Astrocyte of the hippocampus (primary cell): ENCODE measurements around the gene TMEM200C.
A peak's percentile ranks its signal among the peaks of the same experiment; 100 is the strongest.

ENCODE experiments used
- DNase-seq: peaks from one replicate; pipeline ENCODE4 v3.0.0; 2011; ENCODE audit warnings: low read depth, low spot score

The TMEM200C gene

DNA sequence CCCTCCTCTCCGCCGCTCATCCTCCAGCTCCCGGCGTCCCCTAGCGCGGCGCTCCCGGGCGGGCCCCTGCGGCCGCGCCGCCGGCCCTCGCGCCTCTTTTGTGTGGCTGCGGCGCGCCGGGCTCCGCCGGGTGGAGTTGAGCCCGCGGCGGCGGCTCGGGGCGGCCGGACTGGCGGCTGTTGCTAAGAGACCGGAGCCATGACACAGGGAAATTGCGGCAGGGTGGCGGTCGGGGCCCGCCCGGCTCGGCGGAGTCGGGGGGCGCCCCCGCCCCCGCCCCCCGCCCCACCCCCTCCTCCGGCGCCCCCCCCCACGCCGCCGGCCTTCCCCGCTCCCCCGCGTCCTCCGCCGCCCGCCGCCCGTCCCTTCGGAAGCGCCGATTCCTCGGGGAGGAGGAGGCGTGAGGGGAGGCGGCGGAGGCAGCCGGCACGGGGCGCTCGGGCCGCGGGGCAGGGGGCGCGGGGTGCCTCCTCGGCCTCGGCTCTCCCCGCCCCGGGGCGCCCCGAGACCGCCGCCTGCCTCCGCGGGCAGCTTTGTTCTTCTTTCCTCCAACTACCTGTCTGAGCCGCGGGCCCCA lies at the start of gene TMEM200C:
TMEM200C (minus strand) TSS at position 224 of the 577 bp plus-strand sequence. CDS start 3,459 bp downstream, outside the sequence.
- peak; percentile 73 for DNase-seq

DNA sequence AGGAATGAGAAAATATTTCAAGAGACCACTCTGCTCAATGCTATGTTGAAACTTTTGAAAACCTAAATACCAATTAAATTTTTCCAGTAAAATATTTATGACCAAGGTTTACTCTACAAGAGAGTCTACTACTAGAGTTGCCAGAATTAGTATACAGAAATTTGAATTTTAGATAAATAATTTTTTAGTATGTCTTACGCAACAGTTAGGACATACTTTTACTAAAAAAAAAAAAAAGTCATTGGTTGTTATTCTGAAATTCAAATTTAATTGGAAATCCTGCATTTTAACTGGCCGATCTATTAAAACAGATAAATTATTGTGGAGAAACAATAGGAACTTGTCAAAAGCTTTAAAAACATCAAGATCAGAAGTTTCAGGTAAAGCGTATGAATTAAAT lies 49.1 kb upstream of the TMEM200C start:
- no peak for DNase-seq

DNA sequence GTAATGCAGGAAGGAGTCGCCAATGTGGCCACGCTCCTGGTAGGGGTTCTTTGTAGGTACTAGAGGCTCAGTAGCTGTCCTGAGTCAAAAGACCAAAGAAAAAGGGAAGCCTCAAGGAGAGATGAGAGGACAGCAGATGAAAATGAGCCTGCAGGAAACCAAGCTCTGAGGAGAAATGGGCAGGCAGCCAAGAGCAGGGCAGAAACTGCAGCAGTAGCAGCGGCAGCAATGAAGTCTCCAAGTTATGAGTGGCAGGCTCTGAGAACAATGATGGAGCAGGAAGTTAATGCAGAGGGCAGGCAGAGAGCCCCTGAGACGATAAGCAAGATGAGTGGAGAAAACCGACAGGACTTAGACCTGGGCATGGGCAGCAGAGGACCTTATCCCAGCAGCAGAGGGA lies 48.2 kb upstream of the TMEM200C start:
- peak; percentile 40 for DNase-seq

DNA sequence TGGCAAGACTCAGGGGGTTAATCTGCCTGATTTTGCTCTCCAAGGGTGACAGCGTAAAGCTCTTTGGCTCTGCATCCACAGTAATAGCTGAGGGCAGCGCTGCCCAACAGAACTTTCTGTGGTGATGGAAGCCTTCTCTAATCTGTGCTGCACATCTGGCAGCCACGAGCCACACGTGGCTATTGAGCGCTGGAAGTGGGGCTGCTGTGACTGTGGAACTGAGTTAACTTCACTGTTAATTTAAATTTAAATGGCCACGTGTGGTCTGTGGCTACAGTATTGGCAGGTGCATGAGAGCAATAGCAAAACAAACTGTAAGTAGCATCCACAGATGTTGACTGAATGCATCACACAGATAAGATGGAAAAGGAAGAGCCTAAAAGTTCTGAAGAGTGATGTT lies 47.3 kb upstream of the TMEM200C start:
- no peak for DNase-seq

DNA sequence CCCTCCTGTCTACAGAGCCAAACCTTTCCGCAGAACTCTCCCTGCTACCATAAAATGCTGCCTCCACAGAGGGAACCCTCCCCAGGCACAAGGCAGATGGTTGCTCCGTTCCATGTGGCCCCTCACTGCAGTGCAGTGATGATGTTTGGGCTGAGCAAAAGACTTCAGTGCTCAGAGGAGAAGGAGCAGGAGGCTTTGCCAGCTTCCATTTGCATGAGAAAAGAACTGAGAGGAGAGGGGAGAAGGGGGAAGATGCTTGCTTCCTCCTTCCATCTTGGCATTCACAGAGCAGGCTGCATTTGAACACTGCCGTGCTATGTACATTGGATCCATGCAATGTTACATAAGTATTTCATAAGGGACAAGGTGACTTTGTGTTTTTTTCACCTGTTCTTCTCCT lies 46.6 kb upstream of the TMEM200C start:
- DNase-seq, result no peak

DNA sequence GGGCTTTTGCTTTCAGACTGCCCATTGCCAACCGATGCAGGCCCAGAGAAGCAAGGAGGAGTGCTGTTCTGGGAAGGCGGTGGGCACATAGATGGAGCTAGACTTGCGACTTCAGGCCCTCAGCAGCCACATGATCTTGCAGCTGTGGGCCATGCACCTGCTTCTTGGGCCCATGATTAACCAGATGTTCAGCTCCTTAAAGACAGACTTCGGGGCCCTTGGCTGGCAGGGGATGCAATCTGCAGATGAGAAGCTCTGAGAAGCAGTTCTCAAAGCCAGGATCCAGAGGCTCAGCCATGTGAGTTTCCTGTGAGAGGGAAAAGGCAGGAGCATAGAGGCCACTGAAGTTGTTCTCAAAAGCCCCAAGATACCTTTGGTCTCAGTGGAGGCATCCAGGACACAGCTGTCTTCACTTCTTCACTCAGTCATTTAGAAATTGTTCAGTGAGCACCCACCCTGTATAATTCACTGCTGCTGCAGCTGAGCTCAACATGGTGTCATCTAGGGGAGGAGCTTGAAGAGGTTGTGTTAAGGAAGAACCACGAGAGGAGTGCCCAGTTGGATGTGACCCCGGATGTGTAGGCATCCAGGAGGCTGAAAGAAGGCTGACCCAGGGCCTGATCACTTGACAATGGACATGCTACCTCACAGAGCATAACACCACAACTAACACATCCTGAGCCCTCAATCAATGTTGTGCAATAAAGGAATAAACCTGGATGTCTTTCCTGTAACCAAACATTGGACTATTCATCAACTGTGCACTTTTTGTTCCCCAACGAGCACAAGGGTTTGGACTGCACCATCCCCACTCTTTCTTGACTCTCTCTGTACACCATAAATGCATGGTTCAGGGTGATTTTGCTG lies 44.7 kb upstream of the TMEM200C start:
- DNase-seq, result no peak

DNA sequence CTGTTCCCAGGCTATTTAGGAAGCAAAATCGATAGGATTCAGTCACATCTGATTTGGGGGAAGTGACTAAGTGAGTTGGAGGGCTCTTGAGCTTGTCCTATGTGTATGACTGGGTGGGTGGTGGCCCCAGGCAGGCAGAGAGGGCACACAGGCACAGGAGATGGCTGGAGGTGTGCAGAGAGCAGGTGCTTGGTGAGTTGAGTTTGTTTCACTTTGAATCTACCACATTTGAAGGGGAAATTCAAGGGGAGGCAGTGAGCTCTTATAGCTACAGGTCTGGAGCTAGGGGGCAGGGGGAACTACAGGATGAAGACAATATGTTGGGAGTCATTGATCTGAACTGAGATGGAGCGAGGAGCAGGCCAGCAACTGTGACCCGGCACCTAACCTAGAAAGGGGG lies 42.5 kb upstream of the TMEM200C start:
- DNase-seq, result no peak

DNA sequence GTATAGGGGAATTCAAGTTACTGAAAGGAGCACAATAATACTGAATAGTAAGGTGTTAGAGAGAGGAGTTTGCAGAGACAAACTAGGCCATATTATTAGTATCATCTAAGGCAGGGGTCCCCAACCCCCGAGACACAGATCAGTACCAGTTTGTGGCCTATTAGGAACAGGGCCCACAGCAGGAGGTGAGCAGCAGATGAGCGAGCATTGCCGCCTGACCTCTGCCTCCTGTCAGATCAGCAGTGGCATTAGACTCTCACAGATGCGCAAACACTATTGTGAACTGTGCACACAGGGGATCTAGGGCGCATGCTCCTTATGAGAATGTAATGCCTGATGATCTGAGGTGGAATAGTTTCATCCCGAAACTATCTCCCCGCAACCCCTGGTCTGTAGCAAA lies 41.8 kb upstream of the TMEM200C start:
- no peak for DNase-seq

DNA sequence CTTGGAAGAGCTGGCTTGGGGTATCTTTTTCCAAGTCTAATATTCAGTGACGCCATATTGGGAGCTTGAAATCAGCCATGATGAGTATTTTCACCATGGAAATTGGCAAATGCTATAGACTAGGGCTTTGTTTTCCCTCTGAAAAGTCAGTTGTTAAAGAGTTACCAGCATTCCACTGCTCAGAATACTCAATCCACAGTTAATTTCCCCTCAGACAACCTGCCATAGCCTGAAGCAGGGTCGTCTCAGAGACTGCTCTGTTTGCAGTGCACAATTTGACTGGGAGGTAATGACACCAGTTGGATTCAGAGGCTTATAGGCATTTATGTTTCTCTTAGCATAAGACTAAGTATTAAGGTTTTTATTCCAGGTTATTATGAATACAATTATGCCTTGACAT lies 35.5 kb upstream of the TMEM200C start:
- no peak for DNase-seq

DNA sequence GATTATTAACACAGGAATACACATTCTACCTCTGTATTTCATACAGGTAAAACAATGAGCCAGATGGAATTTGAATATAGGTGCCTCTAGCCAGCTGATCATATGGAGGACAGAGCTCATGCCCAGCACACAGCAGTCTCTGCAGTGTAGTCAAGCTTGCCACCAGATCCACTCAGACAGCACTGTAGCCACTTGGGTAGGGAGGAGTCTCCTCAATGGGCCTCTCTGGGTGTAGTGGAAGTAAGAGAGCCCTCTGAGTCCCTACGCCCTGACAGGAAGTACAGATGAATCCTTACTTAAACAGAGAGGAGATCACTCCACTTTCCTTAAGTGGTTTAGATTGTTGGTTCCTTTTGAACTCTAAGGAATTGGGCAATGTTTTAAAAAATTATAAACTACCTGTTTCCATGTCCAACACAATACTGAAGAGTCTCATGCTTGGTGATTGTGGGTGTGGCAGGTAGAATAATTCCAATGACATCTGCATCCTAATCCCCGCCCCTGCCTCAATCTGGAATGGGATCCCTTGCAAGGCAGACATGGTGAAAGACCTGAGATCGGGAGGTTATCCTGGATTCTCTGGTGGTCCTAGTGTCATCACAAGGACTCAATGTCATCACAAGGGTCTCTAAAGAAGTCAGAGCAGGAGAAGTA lies 23.0 kb upstream of the TMEM200C start:
- DNase-seq, result no peak

DNA sequence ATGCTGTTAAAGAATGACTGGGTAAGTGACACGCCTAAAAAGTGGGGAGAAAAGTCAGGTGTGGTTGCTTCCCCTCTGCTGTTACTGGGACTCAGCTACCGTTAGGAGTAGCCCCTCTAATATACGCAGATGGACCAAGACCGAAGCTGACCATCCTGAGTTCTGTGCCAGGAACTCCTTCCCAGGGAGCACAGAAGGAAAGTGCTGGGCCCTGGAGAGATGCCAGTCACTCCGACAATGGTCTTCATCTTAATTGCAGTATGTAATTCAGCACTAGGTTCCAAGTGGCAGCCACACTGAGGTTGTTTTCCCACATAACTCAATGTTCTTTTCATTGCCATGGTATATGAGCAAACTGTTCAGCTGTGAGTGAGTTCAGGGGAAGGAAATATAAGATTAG lies 19.6 kb upstream of the TMEM200C start:
- DNase-seq, result no peak

DNA sequence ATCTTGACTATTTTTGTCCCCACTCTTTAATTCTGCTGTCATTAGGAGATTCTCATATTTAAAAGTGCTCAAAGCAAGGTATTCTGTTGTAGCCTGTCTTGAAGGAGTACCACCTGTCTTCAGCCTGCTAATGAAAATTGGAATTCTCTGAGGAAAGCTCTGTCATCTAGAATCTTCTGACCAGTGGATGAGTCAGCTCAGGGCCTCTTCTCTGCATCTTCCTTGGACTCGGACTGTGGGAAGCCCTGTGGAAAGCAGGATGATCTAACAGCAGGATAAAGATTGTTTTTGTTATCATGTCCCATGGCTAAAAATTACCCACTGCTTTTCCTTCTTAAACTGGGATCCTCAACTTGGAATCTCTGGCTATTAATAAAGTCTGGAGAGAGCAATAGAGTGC lies 18.7 kb upstream of the TMEM200C start:
- DNase-seq, result no peak

DNA sequence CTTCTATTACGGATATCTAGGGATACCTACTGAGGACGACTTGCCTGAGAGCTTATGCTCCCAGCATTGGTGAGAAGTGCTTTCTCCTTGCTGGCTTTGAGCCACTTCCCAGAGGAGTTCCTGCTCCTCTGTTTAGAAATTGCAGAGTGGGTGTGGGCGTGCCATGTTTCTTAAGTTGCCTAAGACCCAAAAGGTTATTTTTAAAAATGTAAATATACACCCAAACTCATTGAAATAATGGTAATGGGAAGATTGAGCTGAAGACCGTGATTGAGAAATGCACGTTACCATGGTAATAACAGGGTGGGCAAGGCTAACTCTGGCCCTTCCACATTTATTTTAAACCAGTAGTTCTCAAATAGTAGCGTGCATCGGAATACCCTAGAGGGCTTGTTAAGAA lies 17.2 kb upstream of the TMEM200C start:
- no peak for DNase-seq

DNA sequence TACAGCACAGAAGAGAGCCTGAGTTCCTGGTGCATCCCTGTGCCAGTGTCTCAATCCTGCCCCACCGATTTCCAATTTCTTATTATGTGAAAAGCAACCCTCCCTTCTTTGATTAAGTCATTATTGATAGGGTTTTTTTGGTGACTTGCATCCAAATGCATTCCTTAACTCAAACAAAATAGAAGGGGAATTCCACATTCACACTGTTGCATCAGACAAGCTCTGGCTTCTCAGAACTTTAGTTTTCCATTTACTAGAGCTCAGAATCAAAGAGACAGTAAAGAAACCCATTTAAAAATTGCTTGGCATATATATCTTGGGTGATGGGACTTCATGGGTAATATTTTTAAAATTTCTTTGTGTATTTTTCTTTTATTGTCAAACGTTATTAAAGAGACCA lies 13.8 kb upstream of the TMEM200C start:
- peak; percentile 23 for DNase-seq

DNA sequence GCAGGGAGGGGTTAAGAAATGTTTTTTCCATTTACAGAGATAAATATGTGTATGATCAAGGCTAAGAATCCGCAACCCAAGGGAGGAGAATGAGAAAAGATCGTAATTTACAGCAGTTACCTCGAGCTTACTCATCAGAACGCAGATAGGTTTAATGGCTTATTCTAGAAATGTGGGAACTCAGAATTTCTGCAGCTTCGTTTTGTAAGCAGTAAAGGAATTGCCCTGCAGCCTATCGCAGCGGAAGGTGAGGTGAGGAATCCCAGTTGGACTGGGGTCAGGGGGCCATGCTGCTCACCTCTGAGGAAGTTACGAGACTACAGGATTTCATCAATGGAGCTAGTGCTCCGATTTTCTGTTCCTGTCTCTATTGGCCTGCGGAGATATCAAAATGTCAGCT lies 8.1 kb upstream of the TMEM200C start:
- no peak for DNase-seq

DNA sequence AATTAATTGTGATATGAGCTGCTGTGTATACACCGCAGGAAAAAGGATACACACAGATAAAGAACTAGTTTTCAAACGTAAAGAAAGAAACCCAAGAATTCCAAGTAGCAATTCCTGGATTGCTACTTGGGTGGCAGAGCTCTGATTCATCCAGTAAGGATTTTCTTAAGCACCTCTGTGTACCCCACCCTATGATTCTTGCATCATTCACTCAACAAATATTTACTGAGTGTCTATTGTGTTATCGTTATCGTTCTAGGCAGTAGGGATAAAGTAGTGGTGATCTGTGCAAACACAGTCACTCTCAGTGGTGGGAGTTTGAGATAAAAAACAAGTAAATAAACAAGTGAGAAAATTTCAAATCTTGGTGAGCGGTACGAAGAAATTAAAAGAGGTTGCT lies 4.9 kb upstream of the TMEM200C start:
- peak; percentile 78 for DNase-seq

DNA sequence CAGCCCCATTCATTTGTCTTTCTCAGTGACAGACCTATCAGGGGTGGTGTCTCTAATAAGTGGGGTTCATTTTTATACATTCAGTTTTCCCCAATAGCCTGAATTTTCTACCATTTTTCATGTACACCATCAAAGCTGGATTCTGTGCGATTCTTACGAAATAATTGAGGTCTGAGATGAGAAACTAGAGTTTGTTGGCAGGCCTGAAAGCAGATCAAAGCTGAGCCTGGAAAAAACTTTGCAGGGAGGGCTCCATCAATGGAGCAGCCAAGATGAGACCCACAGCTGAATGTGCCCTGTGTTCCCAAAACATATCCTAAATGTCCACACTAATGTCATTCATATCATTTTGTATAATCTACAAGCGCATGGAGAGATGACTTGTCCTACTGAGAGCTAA lies 4.5 kb upstream of the TMEM200C start:
- DNase-seq, result no peak

DNA sequence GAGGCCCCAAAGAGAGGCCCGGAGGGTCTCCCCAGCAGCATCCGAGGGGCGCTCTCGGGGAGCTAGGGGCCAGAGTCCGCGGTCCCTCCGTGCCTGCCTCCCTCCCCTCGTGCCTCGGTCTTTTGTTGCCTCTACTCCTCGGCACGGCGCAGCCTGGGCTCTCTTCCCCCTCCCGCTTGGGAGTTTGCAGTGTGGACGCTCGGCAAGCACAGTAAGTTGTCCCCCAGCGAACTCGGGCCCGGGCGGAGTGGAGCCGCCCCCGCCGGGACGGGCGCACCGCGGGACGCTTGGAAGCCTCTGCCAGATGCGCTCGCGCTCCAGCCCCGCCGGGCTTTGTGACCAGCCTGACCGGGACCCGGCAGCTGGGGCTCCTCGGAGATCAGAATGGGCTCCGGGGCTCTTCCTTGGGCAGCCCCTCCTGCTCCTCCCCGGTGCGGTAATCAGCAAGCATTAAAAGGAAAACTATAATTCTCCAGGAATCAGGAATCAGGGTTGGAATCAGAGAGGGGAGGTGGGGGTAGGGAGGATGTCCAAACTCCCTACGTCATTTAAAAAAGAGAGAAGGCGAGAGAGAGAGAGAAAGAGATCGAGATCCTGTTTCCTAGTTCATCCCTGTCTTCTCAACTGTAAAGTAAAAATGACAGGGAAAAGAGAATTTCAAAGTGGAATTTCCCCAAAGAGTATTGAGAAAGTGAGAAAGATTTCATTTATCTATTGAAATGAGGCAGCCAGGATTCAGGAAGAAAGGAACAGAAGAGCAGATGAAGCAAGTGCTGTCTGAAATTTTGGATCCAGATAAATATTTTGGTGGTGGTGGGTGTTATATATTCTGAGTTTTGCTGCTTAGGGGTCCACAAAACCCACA lies 786 bp upstream of the TMEM200C start:
- peak; percentile 75 for DNase-seq

DNA sequence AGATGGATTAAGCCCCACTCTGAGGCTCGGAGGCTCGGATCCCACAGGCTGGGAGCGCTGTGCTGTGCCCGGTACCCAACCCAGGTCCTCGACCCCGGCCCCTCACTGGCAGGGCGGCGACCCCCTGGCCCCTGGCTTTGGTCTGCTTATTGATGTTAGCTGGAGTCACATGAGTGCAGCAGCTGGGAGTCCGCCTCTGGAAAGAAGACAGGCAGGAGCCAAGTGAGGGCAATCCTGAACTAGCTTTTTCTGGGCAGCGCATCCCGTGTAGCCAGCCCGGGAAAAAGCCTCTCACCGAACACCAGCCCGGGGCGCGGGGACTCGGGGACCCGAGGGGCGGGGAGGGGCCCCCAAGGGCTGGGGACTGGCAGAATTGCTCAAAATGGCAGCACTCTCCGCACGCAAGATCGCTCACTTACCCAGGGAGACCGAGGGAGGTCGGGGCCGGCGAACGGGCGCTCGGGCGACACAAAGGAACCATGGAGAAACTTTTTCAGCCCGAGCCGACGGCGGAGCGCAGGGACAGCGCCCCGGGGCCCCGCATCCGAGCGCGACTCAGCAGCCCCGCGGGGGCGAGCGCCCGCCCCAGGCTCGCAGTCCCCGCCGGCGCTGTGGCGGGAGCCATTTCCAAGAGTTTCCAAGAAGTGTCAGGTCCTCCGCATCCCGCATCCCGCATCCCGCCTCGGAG lies 567 bp downstream of the TMEM200C start:
- peak; percentile 59 for DNase-seq

DNA sequence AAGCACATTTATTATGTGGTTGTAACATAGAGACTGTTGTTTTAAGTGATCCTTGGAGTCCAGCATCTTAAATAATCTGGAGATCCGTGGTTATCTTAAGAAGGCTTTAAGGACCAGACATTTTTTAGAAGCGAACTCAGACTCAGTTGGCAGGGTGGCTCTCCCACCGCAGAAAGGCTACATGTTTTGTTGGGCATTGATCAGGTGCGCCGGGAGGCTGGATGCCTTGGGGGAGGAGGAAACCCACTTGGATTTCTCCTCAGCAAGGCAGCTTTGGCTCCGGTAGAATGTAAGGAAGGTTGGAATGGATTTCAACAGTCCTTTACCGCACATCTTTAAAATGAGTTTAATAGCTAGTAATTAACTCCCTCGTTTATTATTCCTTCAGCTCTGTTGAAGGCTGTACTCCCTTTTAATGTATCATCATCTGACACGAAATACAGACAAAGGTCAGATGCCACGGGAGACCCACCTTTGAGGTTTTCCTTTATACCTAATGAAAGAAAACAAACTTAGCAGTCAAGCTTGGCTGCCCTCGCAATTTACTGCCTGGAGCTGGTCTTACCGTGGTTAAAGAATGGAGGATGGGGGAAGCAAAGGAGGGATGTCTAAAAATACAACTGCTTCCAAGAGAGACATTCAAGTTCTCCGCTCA lies 1.2 kb downstream of the TMEM200C start:
- no peak for DNase-seq
